B cell (primary cell): ENCODE data around the gene TBX3. TPM values are rescaled to one million over a fixed set of nuclear protein-coding genes. Genes with fewer than 3 reads are reported as not detected.

Experiments
- ATAC-seq: fragments of 200-7000 bp; cut with Tn5 transposase; one replicate; pipeline ENCODE4 v1.10.0; 2021; ENCODE audit warnings: low read depth, mild to moderate bottlenecking, moderate number of reproducible peaks, moderate library complexity
- CTCF ChIA-PET: fragments of 350-600 bp; sonication (Branson Sonifier 250); formaldehyde crosslinking; loops from one replicate; lab custom pipeline; 2021; ENCODE audit warnings: antibody characterized with exemption, inconsistent platforms; lab: Charles Lee
- POLR2A ChIA-PET: fragments of 350-600 bp; sonication (Branson Sonifier 250); formaldehyde crosslinking; loops from one replicate; lab custom pipeline; 2021; ENCODE audit warnings: antibody characterized with exemption; lab: Charles Lee
- DNase-seq: peaks from one replicate; pipeline ENCODE4 v3.0.0; 2013
- H2AFZ ChIP-seq: 2 replicates; pipeline ENCODE4 v1.6.1; 2012; ENCODE audit warnings: mild to moderate bottlenecking, low read depth, low read length; ENCODE audit not compliant: insufficient read depth, poor library complexity, severe bottlenecking
- H3K27ac ChIP-seq, 2 donors: 1 replicate in 1 of 2; 2 replicates in 1 of 2; pipeline ENCODE4 v1.5.1; 2012 to 2013; ENCODE audit warnings: low read length in 2 of 2, mild to moderate bottlenecking in 2 of 2, moderate library complexity in 1 of 2
- H3K27me3 ChIP-seq, 4 experiments: fragments of 200-600 bp in 1 of 4; sonication (generic) in 1 of 4; replicated peaks in 1 of 4; 1 replicate in 2 of 4; 2 replicates in 2 of 4; pipeline versions ENCODE4 v1.6.1 to v1.7.0; 2013 to 2016; ENCODE audit warnings: low read length in 3 of 4, mild to moderate bottlenecking in 2 of 4, mixed read lengths in 1 of 4, moderate library complexity in 1 of 4; ENCODE audit not compliant: insufficient read depth in 4 of 4, control insufficient read depth in 3 of 4; ENCODE audit errors: control extremely low read depth in 1 of 4
- H3K36me3 ChIP-seq, 2 experiments: replicated peaks in 1 of 2; 1 replicate in 1 of 2; 2 replicates in 1 of 2; pipeline versions ENCODE4 v1.6.1 to v1.7.1; 2013; ENCODE audit warnings: low read length in 1 of 2; ENCODE audit not compliant: insufficient read depth in 2 of 2, control insufficient read depth in 1 of 2; ENCODE audit errors: control extremely low read depth in 1 of 2, extremely low read depth in 1 of 2
- H3K4me1 ChIP-seq, 2 donors: fragments of 200-600 bp in 1 of 2; sonication (generic) in 1 of 2; 1 replicate in 1 of 2; 2 replicates in 1 of 2; pipeline versions ENCODE4 v1.5.1 to v1.6.1; 2013 to 2017; ENCODE audit warnings: low read length in 2 of 2; ENCODE audit not compliant: control insufficient read depth in 2 of 2, insufficient read depth in 2 of 2
- H3K4me2 ChIP-seq: replicated peaks from 2 replicates; pipeline ENCODE3; 2012; ENCODE audit warnings: mild to moderate bottlenecking, low read depth, low read length; ENCODE audit not compliant: poor library complexity, severe bottlenecking
- H3K4me3 ChIP-seq, 5 experiments: fragments of 200-600 bp in 1 of 5; sonication (generic) in 1 of 5; 1 replicate in 3 of 5; 2 replicates in 2 of 5; pipeline versions ENCODE4 v1.5.1 to v1.7.0; 2011 to 2016; ENCODE audit warnings: low read length in 4 of 5, mild to moderate bottlenecking in 4 of 5, low read depth in 2 of 5, control low read depth in 1 of 5, moderate library complexity in 1 of 5; ENCODE audit not compliant: insufficient read depth in 1 of 5; ENCODE audit errors: control extremely low read depth in 1 of 5, extremely low read depth in 1 of 5
- H3K79me2 ChIP-seq: fragments of 200-600 bp; sonication (generic); one replicate; pipeline ENCODE4 v1.6.0; 2016; ENCODE audit warnings: low read length; ENCODE audit not compliant: control insufficient read depth, insufficient read depth
- H3K9ac ChIP-seq: fragments of 200-600 bp; sonication (generic); 2 replicates; pipeline ENCODE4 v1.6.1; 2017; ENCODE audit warnings: mild to moderate bottlenecking, low read length, moderate library complexity
- H3K9me3 ChIP-seq, 3 donors: one replicate each; pipeline versions ENCODE4 v1.6.1 to v1.7.1; 2013; ENCODE audit warnings: low read length in 2 of 3; ENCODE audit not compliant: control insufficient read depth in 2 of 3, insufficient read depth in 1 of 3; ENCODE audit errors: control extremely low read depth in 1 of 3
- H4K20me1 ChIP-seq: 2 replicates; pipeline ENCODE4 v1.6.0; 2012; ENCODE audit warnings: mild to moderate bottlenecking, low read length; ENCODE audit not compliant: insufficient read depth, control insufficient read depth, poor library complexity, severe bottlenecking
- H3K27ac Mint-ChIP-seq: one replicate; pipeline ENCODE4 v1.8.0; 2021; ENCODE audit warnings: mixed read lengths
- H3K27me3 Mint-ChIP-seq: one replicate; pipeline ENCODE4 v1.8.0; 2021; ENCODE audit warnings: mixed read lengths
- H3K4me1 Mint-ChIP-seq: one replicate; pipeline ENCODE4 v1.8.0; 2021; ENCODE audit warnings: mixed read lengths
- H3K4me3 Mint-ChIP-seq: one replicate; pipeline ENCODE4 v1.8.0; 2021; ENCODE audit warnings: mixed read lengths
- H3K9me3 Mint-ChIP-seq: one replicate; pipeline ENCODE4 v1.8.0; 2022; ENCODE audit warnings: mixed read lengths; ENCODE audit not compliant: insufficient read depth
- EZH2 ChIP-seq: IDR thresholded peaks from 2 replicates; pipeline ENCODE4 v1.6.1; 2012; ENCODE audit warnings: borderline replicate concordance, low read depth, mild to moderate bottlenecking, moderate library complexity, low read length; ENCODE audit not compliant: insufficient read depth, poor library complexity, severe bottlenecking
- WGBS: methylation state at CpG from one replicate; pipeline ENCODE4 v1.1.5; 2013; ENCODE audit warnings: missing lambda C conversion rate; ENCODE audit not compliant: insufficient coverage; 5-methylcytosine and 5-hydroxymethylcytosine counted together
- intact Hi-C: fragments of 100-400 bp; cut with micrococcal nuclease; formaldehyde crosslinking; loops from one replicate; pipeline ENCODE4 v1.10.0; 2022
- polyA plus RNA-seq: library from polyadenylated mRNA; depleted of rRNA; stranded (reverse); fragments of >200 nt; gene quantifications from 2 replicates; pipeline ENCODE4 v1.2.3, GENCODE V29; 2012
- total RNA-seq, 2 donors: library from RNA; stranded (reverse); fragments of 120-200 nt in 1 of 2; gene quantifications; 1 replicate in 1 of 2; 2 replicates in 1 of 2; pipeline versions ENCODE4 v1.2.3 to v1.2.4, GENCODE V29; 2013 to 2022
- TF ChIP-seq, protein P1 (sequence below): fragments of 200-600 bp; IDR thresholded peaks from one replicate; pipeline ENCODE4 v1.8.0; 2022; ENCODE audit warnings: antibody characterized with exemption, mild to moderate bottlenecking

Gene TBX3
- total and polyA plus RNA-seq, 2 donors (not counting 1 experiment from before 2014, with no cell fraction given) = not detected

DNA sequence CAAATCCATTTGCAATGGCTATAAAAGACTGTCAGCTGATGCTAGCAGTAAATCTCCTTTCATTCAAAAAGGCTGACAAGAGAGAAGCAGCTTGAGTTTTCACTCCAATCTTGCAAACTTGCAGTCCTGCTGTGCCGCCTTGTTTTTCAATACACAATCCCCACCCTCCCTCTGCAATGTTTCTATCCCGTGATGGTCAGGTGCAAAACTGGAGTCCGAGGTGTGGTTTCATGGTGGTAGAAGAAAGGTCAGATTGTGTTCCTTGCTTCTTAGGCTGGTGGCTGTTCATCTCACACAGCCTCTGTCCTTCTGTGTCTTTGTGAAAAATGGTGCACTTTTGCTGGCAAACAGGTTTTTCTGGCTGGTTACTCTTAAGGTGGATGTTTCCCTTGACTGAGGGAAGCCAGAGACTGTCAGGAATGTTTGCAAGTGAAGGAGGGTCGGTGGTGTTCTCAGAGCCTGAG lies 27.7 kb upstream of the TBX3 start:
- Histone ChIP-seq H3K4me1 (no peaks in the 10 kb centered on the region), H3K27ac (no peak overlapping the region), H3K79me2 (no peaks in the 10 kb centered on the region), H3K9me3 (peaks cover 0 to 15% (median 0%) of the 10 kb centered on the region in 3 donors), H3K4me2 (no peak overlapping the region), H3K9ac (no peak overlapping the region), H3K27me3 (no peaks in the 10 kb centered on the region), H4K20me1 (no peaks in the 10 kb centered on the region), H3K4me3 (no peak overlapping the region), H3K36me3 (no peaks in the 10 kb centered on the region), H2AFZ (no peak overlapping the region)
- ATAC-seq = no peak
- intact Hi-C loops = no loop called here
- ChIA-PET POLR2A (no interaction called here), CTCF (no interaction called here)
- H3K4me1 Mint-ChIP-seq = no peaks in the 10 kb centered on the region
- DNase-seq = no peak
- peaks cover 2% of the 10 kb centered on the region for H3K9me3 Mint-ChIP-seq
- peaks cover 21% of the 10 kb centered on the region for H3K27me3 Mint-ChIP-seq
- WGBS = no CpG with 5 or more reads among the region's 4 CpGs
- TF ChIP-seq, protein P1, sequence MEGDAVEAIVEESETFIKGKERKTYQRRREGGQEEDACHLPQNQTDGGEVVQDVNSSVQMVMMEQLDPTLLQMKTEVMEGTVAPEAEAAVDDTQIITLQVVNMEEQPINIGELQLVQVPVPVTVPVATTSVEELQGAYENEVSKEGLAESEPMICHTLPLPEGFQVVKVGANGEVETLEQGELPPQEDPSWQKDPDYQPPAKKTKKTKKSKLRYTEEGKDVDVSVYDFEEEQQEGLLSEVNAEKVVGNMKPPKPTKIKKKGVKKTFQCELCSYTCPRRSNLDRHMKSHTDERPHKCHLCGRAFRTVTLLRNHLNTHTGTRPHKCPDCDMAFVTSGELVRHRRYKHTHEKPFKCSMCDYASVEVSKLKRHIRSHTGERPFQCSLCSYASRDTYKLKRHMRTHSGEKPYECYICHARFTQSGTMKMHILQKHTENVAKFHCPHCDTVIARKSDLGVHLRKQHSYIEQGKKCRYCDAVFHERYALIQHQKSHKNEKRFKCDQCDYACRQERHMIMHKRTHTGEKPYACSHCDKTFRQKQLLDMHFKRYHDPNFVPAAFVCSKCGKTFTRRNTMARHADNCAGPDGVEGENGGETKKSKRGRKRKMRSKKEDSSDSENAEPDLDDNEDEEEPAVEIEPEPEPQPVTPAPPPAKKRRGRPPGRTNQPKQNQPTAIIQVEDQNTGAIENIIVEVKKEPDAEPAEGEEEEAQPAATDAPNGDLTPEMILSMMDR = no peak
- TF ChIP-seq EZH2 = no peak
- no peak overlapping the region for H3K27ac Mint-ChIP-seq
- H3K4me3 Mint-ChIP-seq = no peak overlapping the region

DNA sequence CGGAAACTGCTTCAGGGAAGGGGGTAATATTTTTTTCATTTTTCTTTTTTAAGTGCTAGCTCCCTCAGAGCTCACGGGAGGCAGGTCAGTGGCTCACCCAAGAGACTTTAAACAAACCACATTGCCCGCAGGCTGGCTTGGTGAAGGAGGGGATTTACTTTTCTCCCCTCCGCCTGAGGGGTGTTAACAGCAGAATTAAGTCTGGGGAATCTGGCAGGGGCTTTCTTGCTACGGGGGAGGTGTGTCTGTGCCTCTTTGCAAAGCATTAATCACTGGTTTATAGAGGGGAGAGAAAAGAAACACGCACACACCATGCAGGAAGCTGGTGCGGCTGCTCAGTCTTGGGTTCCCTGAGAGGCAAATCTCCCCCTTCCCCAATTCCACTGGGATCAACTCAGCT lies 26.2 kb upstream of the TBX3 start:
- CTCF ChIA-PET = no interaction called here
- Mint-ChIP-seq H3K9me3 (peaks cover 2% of the 10 kb centered on the region), H3K4me3 (no peak overlapping the region), H3K27me3 (peaks cover 26% of the 10 kb centered on the region), H3K27ac (no peak overlapping the region), H3K4me1 (no peaks in the 10 kb centered on the region)
- no peak overlapping the region for H3K4me3 ChIP-seq
- TF ChIP-seq, protein P1 = no peak
- no peak for TF ChIP-seq EZH2
- intact Hi-C loops = no loop called here
- H3K4me2 ChIP-seq = no peak overlapping the region
- H3K9me3 ChIP-seq = peaks cover 0 to 18% (median 0%) of the 10 kb centered on the region in 3 donors
- H2AFZ ChIP-seq = no peak overlapping the region
- DNase-seq (no peak), ATAC-seq (no peak)
- no peaks in the 10 kb centered on the region for H3K79me2 ChIP-seq
- H3K27ac ChIP-seq = no peak overlapping the region
- no CpG with 5 or more reads among the region's 7 CpGs for WGBS
- POLR2A ChIA-PET = no interaction called here
- H3K4me1 ChIP-seq = no peaks in the 10 kb centered on the region
- no peaks in the 10 kb centered on the region for H3K36me3 ChIP-seq
- no peaks in the 10 kb centered on the region for H3K27me3 ChIP-seq
- no peaks in the 10 kb centered on the region for H4K20me1 ChIP-seq
- H3K9ac ChIP-seq = no peak overlapping the region
